Mesenchymal stem cell (in vitro differentiated cells and primary cell): ENCODE measurements around the gene DYNC1H1.

Source experiments
- DNase-seq: peaks from one replicate; pipeline ENCODE4 v3.0.0-alpha.2; 2013
- H2AFZ ChIP-seq: one replicate; pipeline ENCODE4 v1.6.1; 2013; ENCODE audit warnings: low read depth, mild to moderate bottlenecking, control low read depth, inconsistent platforms, low read length, moderate library complexity
- H2AK5ac ChIP-seq: 2 replicates; pipeline ENCODE4 v1.6.1; 2013; ENCODE audit warnings: low read length, moderate library complexity, mild to moderate bottlenecking, inconsistent platforms; ENCODE audit not compliant: severe bottlenecking
- H2BK120ac ChIP-seq: one replicate; pipeline ENCODE4 v1.6.1; 2013; ENCODE audit warnings: low read depth, mild to moderate bottlenecking, inconsistent platforms, low read length, moderate library complexity
- H2BK12ac ChIP-seq, 2 experiments: one replicate each; pipeline ENCODE4 v1.6.1; 2013; ENCODE audit warnings: inconsistent platforms in 2 of 2, low read length in 2 of 2, mild to moderate bottlenecking in 2 of 2, moderate library complexity in 2 of 2, control low read depth in 1 of 2
- H2BK15ac ChIP-seq: one replicate; pipeline ENCODE4 v1.6.1; 2013; ENCODE audit warnings: mild to moderate bottlenecking, low read depth, inconsistent platforms; ENCODE audit not compliant: poor library complexity, severe bottlenecking
- H2BK5ac ChIP-seq: 2 replicates; pipeline ENCODE4 v1.6.1; 2013; ENCODE audit warnings: low read depth, mild to moderate bottlenecking, low read length, control low read depth, inconsistent platforms; ENCODE audit not compliant: poor library complexity, severe bottlenecking
- H3K14ac ChIP-seq, 2 experiments: one replicate each; pipeline ENCODE4 v1.6.1; 2013; ENCODE audit warnings: inconsistent platforms in 2 of 2, low read length in 2 of 2, control low read depth in 1 of 2, mild to moderate bottlenecking in 1 of 2, moderate library complexity in 1 of 2
- H3K18ac ChIP-seq, 2 experiments: one replicate each; pipeline ENCODE4 v1.6.1; 2013; ENCODE audit warnings: inconsistent platforms in 2 of 2, low read length in 2 of 2, control low read depth in 1 of 2, low read depth in 1 of 2, mild to moderate bottlenecking in 1 of 2
- H3K23ac ChIP-seq, 2 experiments: one replicate each; pipeline ENCODE4 v1.6.1; 2013; ENCODE audit warnings: inconsistent platforms in 2 of 2, low read length in 2 of 2, mild to moderate bottlenecking in 2 of 2, moderate library complexity in 2 of 2, control low read depth in 1 of 2
- H3K27ac ChIP-seq: 2 replicates; pipeline ENCODE4 v1.5.1; 2013; ENCODE audit warnings: mild to moderate bottlenecking, moderate library complexity, low read length, control low read depth, inconsistent platforms; ENCODE audit not compliant: poor library complexity, severe bottlenecking
- H3K27me3 ChIP-seq, 2 experiments: 2 replicates each; pipeline versions ENCODE4 v1.6.1 to v1.7.0; 2013; ENCODE audit warnings: low read length in 2 of 2, mild to moderate bottlenecking in 2 of 2, moderate library complexity in 2 of 2, control low read depth in 1 of 2, inconsistent platforms in 1 of 2; ENCODE audit not compliant: control insufficient read depth in 1 of 2, insufficient read depth in 1 of 2
- H3K36me3 ChIP-seq, 2 experiments: 2 replicates each; pipeline versions ENCODE4 v1.6.1 to v1.7.0; 2013; ENCODE audit warnings: low read length in 2 of 2, control low read depth in 1 of 2, inconsistent platforms in 1 of 2, low read depth in 1 of 2, mild to moderate bottlenecking in 1 of 2; ENCODE audit not compliant: insufficient read depth in 2 of 2, control insufficient read depth in 1 of 2
- H3K4ac ChIP-seq, 2 experiments: one replicate each; pipeline ENCODE4 v1.6.1; 2013; ENCODE audit warnings: inconsistent platforms in 2 of 2, low read length in 2 of 2, mild to moderate bottlenecking in 2 of 2, moderate library complexity in 2 of 2, control low read depth in 1 of 2, low read depth in 1 of 2
- H3K4me1 ChIP-seq: 2 replicates; pipeline ENCODE4 v1.6.1; 2013; ENCODE audit warnings: low read depth, low read length, control low read depth; ENCODE audit not compliant: control insufficient read depth, insufficient read depth
- H3K4me2 ChIP-seq: 2 replicates; pipeline ENCODE4 v1.6.1; 2013; ENCODE audit warnings: low read length, mild to moderate bottlenecking, inconsistent platforms; ENCODE audit not compliant: poor library complexity, severe bottlenecking
- H3K4me3 ChIP-seq, 2 experiments: 2 replicates each; pipeline versions ENCODE4 v1.5.1 to v1.7.0; 2013; ENCODE audit warnings: low read length in 2 of 2, mild to moderate bottlenecking in 2 of 2, control low read depth in 1 of 2, low read depth in 1 of 2; ENCODE audit not compliant: insufficient read depth in 1 of 2
- H3K79me1 ChIP-seq: replicated peaks from 2 replicates; pipeline ENCODE4 v1.6.1; 2013; ENCODE audit warnings: mild to moderate bottlenecking, control low read depth, low read length, inconsistent platforms; ENCODE audit not compliant: poor library complexity, severe bottlenecking
- H3K9ac ChIP-seq: 2 replicates; pipeline ENCODE4 v1.7.0; 2013; ENCODE audit warnings: mild to moderate bottlenecking, low read length, moderate library complexity
- H3K9me3 ChIP-seq: 2 replicates; pipeline ENCODE4 v1.7.0; 2013; ENCODE audit warnings: mild to moderate bottlenecking, low read length; ENCODE audit not compliant: control insufficient read depth
- H4K8ac ChIP-seq: one replicate; pipeline ENCODE4 v1.6.1; 2013; ENCODE audit warnings: inconsistent platforms, mild to moderate bottlenecking, low read length, moderate library complexity
- H4K91ac ChIP-seq: one replicate; pipeline ENCODE4 v1.6.1; 2013; ENCODE audit warnings: mild to moderate bottlenecking, low read length, inconsistent platforms
- WGBS: methylation state at CpG from one replicate; pipeline ENCODE4 v1.1.7; 2013; ENCODE audit warnings: mixed read lengths; 5-methylcytosine and 5-hydroxymethylcytosine counted together

DYNC1H1 gene

GRCh38 chr14:101965181-101965544, 790 bp downstream of the DYNC1H1 start:
- peak overlapping the region; percentile 91 to 100 for H3K18ac ChIP-seq
- peak overlapping the region; percentile 88 for H2BK15ac ChIP-seq
- H3K79me1 ChIP-seq: peaks cover 9% of the 10 kb centered on the region
- H3K4ac ChIP-seq: peak overlapping the region; percentile 99 to 100
- peak overlapping the region; percentile 88 for H3K4me2 ChIP-seq
- H3K4me1 ChIP-seq: peaks cover 29% of the 10 kb centered on the region
- peak overlapping the region; percentile 99 for H3K9ac ChIP-seq
- H3K27me3 ChIP-seq: no peaks in the 10 kb centered on the region
- H4K91ac ChIP-seq: peak overlapping the region; percentile 98
- H3K9me3 ChIP-seq: no peaks in the 10 kb centered on the region
- peak overlapping the region; percentile 34 for H2BK5ac ChIP-seq
- peak overlapping the region; percentile 61 for H3K27ac ChIP-seq
- peak overlapping the region in 1 of 2 experiments; percentile 10 for H3K23ac ChIP-seq
- no peak overlapping the region for H2AK5ac ChIP-seq
- H2AFZ ChIP-seq: peak overlapping the region; percentile 83
- peaks cover 11 to 16% of the 10 kb centered on the region in 2 experiments for H3K36me3 ChIP-seq
- H4K8ac ChIP-seq: peak overlapping the region; percentile 89
- H3K4me3 ChIP-seq: peak overlapping the region; percentile 94 to 99
- H3K14ac ChIP-seq: peak overlapping the region; percentile 72 to 89
- DNase-seq: peak; percentile 83
- no peak overlapping the region for H2BK12ac ChIP-seq
- H2BK120ac ChIP-seq: peak overlapping the region; percentile 81
- under 1% methylated on average over 28 of the region's 28 CpGs for WGBS

GRCh38 chr14:101965770-101966722, 1.7 kb downstream of the DYNC1H1 start:
- no peak overlapping the region for H2BK12ac ChIP-seq
- no peaks in the 10 kb centered on the region for H3K27me3 ChIP-seq
- H3K4me2 ChIP-seq: peak overlapping the region; percentile 88
- no peaks in the 10 kb centered on the region for H3K9me3 ChIP-seq
- 21% methylated on average over 2 of the region's 5 CpGs for WGBS
- peaks cover 11 to 21% of the 10 kb centered on the region in 2 experiments for H3K36me3 ChIP-seq
- H3K23ac ChIP-seq: no peak overlapping the region
- no peak overlapping the region for H4K8ac ChIP-seq
- no peak overlapping the region for H3K14ac ChIP-seq
- no peak overlapping the region for H2AFZ ChIP-seq
- H3K4me3 ChIP-seq: peak overlapping the region; percentile 50 to 99
- peak; percentile 27 for DNase-seq
- no peak overlapping the region for H3K18ac ChIP-seq
- no peak overlapping the region for H2BK120ac ChIP-seq
- H4K91ac ChIP-seq: no peak overlapping the region
- peak overlapping the region; percentile 99 for H3K9ac ChIP-seq
- peaks cover 7% of the 10 kb centered on the region for H3K79me1 ChIP-seq
- H2AK5ac ChIP-seq: no peak overlapping the region
- H3K27ac ChIP-seq: peak overlapping the region; percentile 58
- peaks cover 35% of the 10 kb centered on the region for H3K4me1 ChIP-seq
- no peak overlapping the region for H2BK5ac ChIP-seq
- no peak overlapping the region for H2BK15ac ChIP-seq
- H3K4ac ChIP-seq: no peak overlapping the region

DNA sequence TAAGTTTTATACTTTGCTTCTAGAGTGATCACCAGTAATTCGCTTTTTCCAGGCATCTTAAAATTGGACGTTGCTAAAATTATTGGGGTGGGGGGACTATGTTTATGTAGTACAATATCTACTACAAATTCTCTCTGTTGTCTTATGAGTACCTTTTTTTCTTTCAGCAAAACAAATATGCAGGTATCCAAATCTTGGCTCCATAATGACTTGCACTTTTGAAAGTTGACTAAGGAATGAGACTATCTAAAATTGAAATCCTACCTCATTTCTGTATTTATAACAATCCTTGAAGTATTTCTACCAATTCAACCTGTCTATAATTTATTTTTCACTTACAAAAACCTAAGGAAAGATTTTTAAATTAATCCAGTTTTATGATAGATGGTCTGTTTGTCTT, 2.4 kb downstream of the DYNC1H1 start:
- WGBS: no CpG with 5 or more reads among the region's 2 CpGs
- Histone ChIP-seq H4K91ac (no peak overlapping the region), H3K27me3 (no peaks in the 10 kb centered on the region), H2AFZ (no peak overlapping the region), H3K4me1 (peaks cover 35% of the 10 kb centered on the region), H2BK12ac (no peak overlapping the region), H3K9ac (peak overlapping the region; percentile 99), H3K9me3 (no peaks in the 10 kb centered on the region), H2BK5ac (no peak overlapping the region), H3K4ac (no peak overlapping the region), H2AK5ac (no peak overlapping the region), H3K18ac (no peak overlapping the region), H2BK120ac (no peak overlapping the region), H3K4me3 (peak overlapping the region in 1 of 2 experiments; percentile 99), H4K8ac (no peak overlapping the region), H3K79me1 (peaks cover 5% of the 10 kb centered on the region), H3K27ac (no peak overlapping the region), H3K23ac (no peak overlapping the region), H2BK15ac (no peak overlapping the region), H3K4me2 (no peak overlapping the region), H3K36me3 (peaks cover 11 to 22% of the 10 kb centered on the region in 2 experiments), H3K14ac (no peak overlapping the region)
- no peak for DNase-seq

- H2AFZ ChIP-seq: no peak overlapping the region
- peak overlapping the region; percentile 69 for H2AK5ac ChIP-seq
- H2BK15ac ChIP-seq: no peak overlapping the region
- H4K91ac ChIP-seq: no peak overlapping the region
- no peak overlapping the region for H4K8ac ChIP-seq
- peaks cover 5% of the 10 kb centered on the region for H3K79me1 ChIP-seq
- H3K27ac ChIP-seq: peak overlapping the region; percentile 18
- no peaks in the 10 kb centered on the region for H3K9me3 ChIP-seq
- peak overlapping the region; percentile 99 for H3K9ac ChIP-seq
- DNase-seq: no peak
- no peak overlapping the region for H2BK12ac ChIP-seq
- no peak overlapping the region for H3K18ac ChIP-seq
- H3K4me1 ChIP-seq: peaks cover 30% of the 10 kb centered on the region
- no peak overlapping the region for H2BK120ac ChIP-seq
- no peak overlapping the region for H3K23ac ChIP-seq
- H3K14ac ChIP-seq: no peak overlapping the region
- peak overlapping the region; percentile 14 for H2BK5ac ChIP-seq
- no peak overlapping the region for H3K4ac ChIP-seq
- peak overlapping the region; percentile 28 for H3K4me2 ChIP-seq
- peaks cover 11 to 22% of the 10 kb centered on the region in 2 experiments for H3K36me3 ChIP-seq
- 98% methylated on average over 4 of the region's 4 CpGs for WGBS
- H3K4me3 ChIP-seq: peak overlapping the region in 1 of 2 experiments; percentile 99
- no peaks in the 10 kb centered on the region for H3K27me3 ChIP-seq
Observed at GRCh38 chr14:101968186-101968585, 3.8 kb downstream of the DYNC1H1 start.
